Muscle layer of colon (tissue), 2 donors: ENCODE results near the gene TNS2.
"Not testable (repeated sequence)": the region's sequence is repeated elsewhere in the genome, so short reads cannot be mapped to it uniquely, and the experiment has no call there.

ENCODE experiments used
- H3K27ac ChIP-seq: one replicate; pipeline ENCODE4 v1.7.0; 2013; ENCODE audit warnings: low read depth, mild to moderate bottlenecking, low read length, moderate library complexity
- H3K27me3 ChIP-seq, 2 donors: one replicate each; pipeline ENCODE4 v1.7.0; 2013; ENCODE audit warnings: low read length in 2 of 2, mild to moderate bottlenecking in 2 of 2; ENCODE audit not compliant: insufficient read depth in 2 of 2, control insufficient read depth in 1 of 2
- H3K36me3 ChIP-seq: one replicate; pipeline ENCODE4 v1.7.0; 2013; ENCODE audit warnings: mild to moderate bottlenecking, low read length; ENCODE audit not compliant: insufficient read depth
- H3K4me1 ChIP-seq: one replicate; pipeline ENCODE4 v1.7.0; 2013; ENCODE audit warnings: mild to moderate bottlenecking, low read length; ENCODE audit not compliant: insufficient read depth
- H3K4me3 ChIP-seq, 2 donors: one replicate each; pipeline ENCODE4 v1.7.0; 2013; ENCODE audit warnings: low read length in 2 of 2, low read depth in 1 of 2, mild to moderate bottlenecking in 1 of 2, moderate library complexity in 1 of 2
- H3K9ac ChIP-seq: one replicate; pipeline ENCODE4 v1.7.0; 2013; ENCODE audit warnings: low read length
- H3K9me3 ChIP-seq: one replicate; pipeline ENCODE4 v1.7.0; 2013; ENCODE audit warnings: mild to moderate bottlenecking, low read length
- donor health status: abdominal sarcoma.
- donor health status: Adenocarcinoma of cecum.

TNS2 gene

DNA sequence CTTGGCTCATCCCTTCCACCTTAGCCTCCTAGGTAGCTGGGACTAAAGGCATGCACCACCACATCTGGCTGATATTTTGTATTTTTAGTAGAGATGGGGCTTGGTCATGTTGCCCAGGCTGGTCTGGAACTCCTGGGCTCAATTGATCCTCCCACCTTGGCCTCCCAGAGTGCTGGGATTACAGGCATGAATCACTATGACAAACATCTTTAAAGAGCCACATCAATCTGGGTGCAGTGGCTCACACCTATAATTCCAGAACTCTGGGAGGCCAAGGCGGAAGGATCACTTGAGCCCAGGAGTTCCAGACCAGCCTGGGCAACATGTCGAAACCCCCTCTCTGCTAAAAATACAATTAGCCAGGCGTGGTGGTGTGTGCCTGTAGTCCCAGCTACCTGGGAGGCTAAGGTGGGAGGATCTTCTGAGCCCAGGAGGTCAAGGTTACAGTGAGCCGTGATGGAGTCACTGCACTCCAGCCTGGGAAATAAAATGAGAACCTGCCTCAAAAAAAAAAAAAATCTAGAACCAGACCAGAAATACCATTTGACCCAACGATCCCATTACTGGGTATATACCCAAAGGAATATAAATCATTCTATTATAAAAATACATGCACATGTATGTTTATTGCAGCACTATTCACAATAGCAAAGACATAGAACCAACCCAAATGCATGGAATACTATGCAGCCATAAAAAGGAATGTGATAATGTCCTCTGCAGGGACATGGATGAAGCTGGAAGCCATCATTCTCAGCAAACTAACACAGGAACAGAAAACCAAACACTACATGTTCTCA lies 45.1 kb downstream of the TNS2 start:
- peaks cover 16% of the 10 kb centered on the region for H3K4me1 ChIP-seq
- H3K9ac ChIP-seq, H3K27me3 ChIP-seq, H3K27ac ChIP-seq, H3K4me3 ChIP-seq, H3K9me3 ChIP-seq, H3K36me3 ChIP-seq: not testable (repeated sequence)

- not testable (repeated sequence) for H3K27ac ChIP-seq
Observed at GRCh38 chr12:53095596-53095895, 45.7 kb downstream of the TNS2 start.

GRCh38 chr12:53096089-53096741 lies 46.4 kb downstream of the TNS2 start:
- Histone ChIP-seq H3K27ac (no peak overlapping the region), H3K4me3 (peak overlapping the region in 1 of 2 donors; percentile 75), H3K4me1 (peaks cover 16% of the 10 kb centered on the region), H3K36me3 (no peaks in the 10 kb centered on the region), H3K27me3 (no peaks in the 10 kb centered on the region), H3K9ac (peak overlapping the region; percentile 57), H3K9me3 (no peaks in the 10 kb centered on the region)

More at GRCh38 chr12:53095596-53095895, 45.7 kb downstream of the TNS2 start:
- not testable (repeated sequence) for H3K36me3 ChIP-seq, H3K27me3 ChIP-seq, H3K9ac ChIP-seq, H3K9me3 ChIP-seq, H3K4me3 ChIP-seq
- H3K4me1 ChIP-seq, result peaks cover 16% of the 10 kb centered on the region

- H3K4me3 ChIP-seq, result peak overlapping the region in 1 of 2 donors; percentile 75
- H3K27ac ChIP-seq, result peak overlapping the region; percentile 90
- no peaks in the 10 kb centered on the region for H3K27me3 ChIP-seq
- H3K36me3 ChIP-seq, result no peaks in the 10 kb centered on the region
- H3K4me1 ChIP-seq, result peaks cover 16% of the 10 kb centered on the region
- H3K9ac ChIP-seq, result peak overlapping the region; percentile 57
- H3K9me3 ChIP-seq, result no peaks in the 10 kb centered on the region
Observed at GRCh38 chr12:53096759-53097158, 46.9 kb downstream of the TNS2 start.

DNA sequence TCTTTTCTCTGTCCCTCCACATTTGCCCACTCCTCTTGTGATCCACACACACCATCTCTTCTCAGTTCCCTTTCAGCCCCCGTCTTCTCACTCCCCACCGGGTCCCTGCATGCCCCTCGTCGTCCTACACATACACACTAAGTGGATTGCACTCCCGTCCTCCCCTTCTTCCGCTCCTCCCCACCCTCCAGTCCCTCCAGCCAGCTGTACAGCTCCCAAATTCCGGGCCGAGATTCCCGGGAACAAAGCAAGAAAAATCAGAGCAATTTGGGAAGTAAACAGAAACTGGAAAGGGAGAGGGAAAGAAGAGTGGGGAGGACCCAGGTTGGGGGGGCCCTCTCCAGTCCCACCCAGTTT lies 47.3 kb downstream of the TNS2 start:
- Histone ChIP-seq H3K9me3 (no peaks in the 10 kb centered on the region), H3K9ac (peak overlapping the region; percentile 57), H3K27ac (peak overlapping the region; percentile 90), H3K27me3 (no peaks in the 10 kb centered on the region), H3K36me3 (no peaks in the 10 kb centered on the region), H3K4me3 (peak overlapping the region; percentile 75 to 96), H3K4me1 (peaks cover 16% of the 10 kb centered on the region)

GRCh38 chr12:53097564-53098353 lies 47.9 kb downstream of the TNS2 start, which contains the start of gene IGFBP6:
TSS of gene IGFBP6 (plus strand) at chr12:53097667. CDS start at chr12:53097718, 51 bp downstream.
- Histone ChIP-seq H3K36me3 (no peaks in the 10 kb centered on the region), H3K4me1 (peaks cover 16% of the 10 kb centered on the region), H3K4me3 (peak within 1 kb of the TSS; percentile 75 to 96), H3K9me3 (no peaks in the 10 kb centered on the region), H3K27ac (peak within 1 kb of the TSS; percentile 90), H3K9ac (peak within 1 kb of the TSS; percentile 57), H3K27me3 (no peaks in the 10 kb centered on the region)

DNA sequence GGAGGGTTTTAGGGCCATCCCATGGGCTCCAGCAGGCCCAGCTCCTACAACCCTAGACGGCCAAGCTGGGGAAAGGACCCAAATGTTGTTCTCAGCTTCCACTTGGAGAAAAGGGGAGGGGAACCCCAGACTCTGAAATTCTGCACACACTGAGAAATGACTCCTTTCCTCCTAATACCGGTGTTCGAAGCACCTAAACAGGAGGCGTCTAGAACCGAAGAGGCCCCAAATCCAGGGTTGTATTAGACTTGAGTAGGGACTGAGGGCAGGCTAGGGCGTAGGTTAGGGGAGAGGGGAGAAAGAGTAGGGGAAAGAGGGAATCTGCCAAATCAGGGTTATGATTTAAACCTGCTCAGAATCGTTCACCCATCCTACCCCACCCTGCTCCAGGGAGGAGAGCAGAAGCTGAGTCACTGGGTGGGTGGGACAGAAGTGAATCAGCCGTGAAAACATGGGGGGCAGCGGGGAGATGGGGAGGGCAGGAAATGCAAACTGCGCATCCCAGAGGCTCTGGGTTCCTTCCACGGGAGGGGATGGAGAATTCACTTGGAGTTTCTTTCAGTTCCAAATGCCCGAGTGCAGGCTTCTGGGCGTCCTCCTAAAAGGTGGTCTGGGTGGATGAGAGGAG lies 48.6 kb downstream of the TNS2 start:
- Histone ChIP-seq H3K9ac (peak overlapping the region; percentile 49), H3K4me1 (peaks cover 16% of the 10 kb centered on the region), H3K9me3 (no peaks in the 10 kb centered on the region), H3K27ac (peak overlapping the region; percentile 90), H3K4me3 (peak overlapping the region in 1 of 2 donors; percentile 75), H3K36me3 (no peaks in the 10 kb centered on the region), H3K27me3 (no peaks in the 10 kb centered on the region)

GRCh38 chr12:53099071-53099882 lies 49.4 kb downstream of the TNS2 start:
- Histone ChIP-seq H3K9ac (peak overlapping the region; percentile 49), H3K36me3 (no peaks in the 10 kb centered on the region), H3K4me1 (peaks cover 16% of the 10 kb centered on the region), H3K9me3 (no peaks in the 10 kb centered on the region), H3K4me3 (peak overlapping the region in 1 of 2 donors; percentile 75), H3K27me3 (no peaks in the 10 kb centered on the region), H3K27ac (peak overlapping the region; percentile 90)

GRCh38 chr12:53100466-53101151 lies 50.7 kb downstream of the TNS2 start:
- Histone ChIP-seq H3K4me1 (peaks cover 16% of the 10 kb centered on the region), H3K27me3 (no peaks in the 10 kb centered on the region), H3K27ac (no peak overlapping the region), H3K4me3 (no peak overlapping the region), H3K36me3 (no peaks in the 10 kb centered on the region), H3K9ac (no peak overlapping the region), H3K9me3 (no peaks in the 10 kb centered on the region)

- Histone ChIP-seq H3K4me1 (peaks cover 16% of the 10 kb centered on the region), H3K27ac (no peak overlapping the region)
Observed at GRCh38 chr12:53101266-53101665, 51.4 kb downstream of the TNS2 start.

More at GRCh38 chr12:53101266-53101665, 51.4 kb downstream of the TNS2 start:
- Histone ChIP-seq H3K9me3 (no peaks in the 10 kb centered on the region), H3K36me3 (no peaks in the 10 kb centered on the region), H3K27me3 (no peaks in the 10 kb centered on the region), H3K4me3 (no peak overlapping the region), H3K9ac (no peak overlapping the region)
